GM23338 (cell line): ENCODE results near the gene CTXN1.
"Not testable (repeated sequence)": the region's sequence is repeated elsewhere in the genome, so short reads cannot be mapped to it uniquely, and the experiment has no call there.

Experiments
- CREB1 ChIP-seq: fragments of 250-450 bp; sonication (Bioruptor Pico); IDR thresholded peaks from 2 replicates; pipeline ENCODE4 v1.5.0; 2020; ENCODE audit warnings: low read depth, mild to moderate bottlenecking, moderate library complexity
- ETS1 ChIP-seq: IDR thresholded peaks from 2 replicates; pipeline ENCODE4 v1.6.1; 2016; ENCODE audit warnings: antibody characterized with exemption
- EZH2 ChIP-seq: fragments of 200-600 bp; sonication (generic); IDR thresholded peaks from one replicate; pipeline ENCODE4 v1.8.0; 2017; ENCODE audit warnings: antibody characterized with exemption, mild to moderate bottlenecking, low read depth; ENCODE audit not compliant: unreplicated experiment
- EZH2phosphoT487 ChIP-seq: fragments of 200-600 bp; sonication (generic); IDR thresholded peaks from one replicate; pipeline ENCODE4 v1.8.1; 2018; ENCODE audit warnings: antibody characterized with exemption; ENCODE audit not compliant: unreplicated experiment
- POLR2AphosphoS5 ChIP-seq: IDR thresholded peaks from 2 replicates; pipeline ENCODE4 v1.6.1; 2016; ENCODE audit warnings: antibody characterized with exemption, low read depth
- REST ChIP-seq: IDR thresholded peaks from one replicate; pipeline ENCODE4 v1.6.1; 2018; ENCODE audit warnings: antibody characterized with exemption; ENCODE audit not compliant: unreplicated experiment
- STAT1 ChIP-seq: IDR thresholded peaks from one replicate; pipeline ENCODE4 v1.6.1; 2016; ENCODE audit warnings: antibody characterized with exemption; ENCODE audit not compliant: unreplicated experiment
- ZNF114 ChIP-seq: fragments of 250-450 bp; sonication (Bioruptor Pico); IDR thresholded peaks from 2 replicates; pipeline ENCODE4 v1.5.0; 2020; ENCODE audit warnings: mild to moderate bottlenecking, moderate library complexity
- ZNF331 ChIP-seq: fragments of 250-450 bp; sonication (Bioruptor Pico); IDR thresholded peaks from 2 replicates; pipeline ENCODE4 v1.5.0; 2020; ENCODE audit warnings: low read depth, mild to moderate bottlenecking, moderate library complexity
- TF ChIP-seq, protein P1 (sequence below), 2 experiments: fragments of 200-600 bp in 1 of 2; sonication (generic) in 1 of 2; conservative IDR thresholded peaks; 2 replicates each; pipeline versions ENCODE4 v1.5.1 to v1.6.1; 2016 to 2017; ENCODE audit warnings: antibody characterized with exemption in 2 of 2, low read depth in 2 of 2, mild to moderate bottlenecking in 2 of 2, moderate library complexity in 1 of 2

- TF ChIP-seq, protein P1, sequence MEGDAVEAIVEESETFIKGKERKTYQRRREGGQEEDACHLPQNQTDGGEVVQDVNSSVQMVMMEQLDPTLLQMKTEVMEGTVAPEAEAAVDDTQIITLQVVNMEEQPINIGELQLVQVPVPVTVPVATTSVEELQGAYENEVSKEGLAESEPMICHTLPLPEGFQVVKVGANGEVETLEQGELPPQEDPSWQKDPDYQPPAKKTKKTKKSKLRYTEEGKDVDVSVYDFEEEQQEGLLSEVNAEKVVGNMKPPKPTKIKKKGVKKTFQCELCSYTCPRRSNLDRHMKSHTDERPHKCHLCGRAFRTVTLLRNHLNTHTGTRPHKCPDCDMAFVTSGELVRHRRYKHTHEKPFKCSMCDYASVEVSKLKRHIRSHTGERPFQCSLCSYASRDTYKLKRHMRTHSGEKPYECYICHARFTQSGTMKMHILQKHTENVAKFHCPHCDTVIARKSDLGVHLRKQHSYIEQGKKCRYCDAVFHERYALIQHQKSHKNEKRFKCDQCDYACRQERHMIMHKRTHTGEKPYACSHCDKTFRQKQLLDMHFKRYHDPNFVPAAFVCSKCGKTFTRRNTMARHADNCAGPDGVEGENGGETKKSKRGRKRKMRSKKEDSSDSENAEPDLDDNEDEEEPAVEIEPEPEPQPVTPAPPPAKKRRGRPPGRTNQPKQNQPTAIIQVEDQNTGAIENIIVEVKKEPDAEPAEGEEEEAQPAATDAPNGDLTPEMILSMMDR (conservative IDR thresholded peaks at IDR 0.05; ENCODE audit: low read depth in 2 of 2) = not testable (repeated sequence)
- not testable (repeated sequence) for TF ChIP-seq STAT1; EZH2; POLR2AphosphoS5; ETS1; EZH2phosphoT487; REST; CREB1 (CRISPR knock-in tag); ZNF331 (CRISPR knock-in tag); ZNF114 (CRISPR knock-in tag)
Measured at GRCh38 chr19:7893362-7894101, 32.4 kb downstream of the CTXN1 start.
